NCI-H1092 treated with DMSO at 0.1 percent for 48 hours (cell line): ENCODE results near the gene XYLT1.

Source experiments
- DNase-seq: peaks from one replicate; lab custom pipeline; 2025; lab: John Stamatoyannopoulos, UW

The XYLT1 gene

DNA sequence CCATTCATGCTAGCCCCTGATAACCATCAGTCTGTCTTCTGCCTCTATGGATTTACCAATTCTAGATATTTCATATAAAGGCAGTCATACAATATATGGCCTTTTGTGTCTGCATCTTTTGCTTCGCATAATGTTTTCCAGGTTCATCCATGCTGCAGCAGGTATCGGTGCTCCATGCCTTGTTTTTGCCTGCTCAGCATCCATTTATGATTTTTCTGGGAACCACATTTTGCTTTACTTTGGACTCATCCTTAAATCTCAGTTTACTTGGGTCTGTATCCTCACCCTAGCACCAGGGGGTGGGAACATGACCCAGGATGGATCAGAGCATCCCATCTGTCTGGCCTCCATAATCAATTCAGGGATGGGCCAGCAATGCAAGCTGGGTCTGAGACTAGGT lies 325.7 kb downstream of the XYLT1 start:
- DNase-seq = no peak

DNA sequence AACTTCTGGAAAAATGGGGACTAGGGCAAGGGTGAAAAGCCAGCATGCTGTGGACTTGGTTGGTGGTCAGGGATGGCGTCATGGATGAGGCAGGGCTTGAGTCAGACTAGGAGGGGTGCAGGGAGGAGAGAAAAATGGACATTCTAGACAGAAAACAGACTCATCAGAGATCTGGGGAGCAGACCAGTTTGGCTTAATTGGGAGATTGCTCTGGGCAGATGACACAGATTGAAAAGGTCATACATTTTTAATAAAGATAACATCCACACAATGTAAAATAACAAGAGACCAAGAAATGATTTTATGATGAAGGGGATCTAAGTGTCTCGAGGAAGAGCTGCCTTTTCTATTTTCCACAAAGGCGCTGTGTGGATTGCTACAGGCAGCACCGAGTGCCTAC lies 326.3 kb downstream of the XYLT1 start:
- no peak for DNase-seq

DNA sequence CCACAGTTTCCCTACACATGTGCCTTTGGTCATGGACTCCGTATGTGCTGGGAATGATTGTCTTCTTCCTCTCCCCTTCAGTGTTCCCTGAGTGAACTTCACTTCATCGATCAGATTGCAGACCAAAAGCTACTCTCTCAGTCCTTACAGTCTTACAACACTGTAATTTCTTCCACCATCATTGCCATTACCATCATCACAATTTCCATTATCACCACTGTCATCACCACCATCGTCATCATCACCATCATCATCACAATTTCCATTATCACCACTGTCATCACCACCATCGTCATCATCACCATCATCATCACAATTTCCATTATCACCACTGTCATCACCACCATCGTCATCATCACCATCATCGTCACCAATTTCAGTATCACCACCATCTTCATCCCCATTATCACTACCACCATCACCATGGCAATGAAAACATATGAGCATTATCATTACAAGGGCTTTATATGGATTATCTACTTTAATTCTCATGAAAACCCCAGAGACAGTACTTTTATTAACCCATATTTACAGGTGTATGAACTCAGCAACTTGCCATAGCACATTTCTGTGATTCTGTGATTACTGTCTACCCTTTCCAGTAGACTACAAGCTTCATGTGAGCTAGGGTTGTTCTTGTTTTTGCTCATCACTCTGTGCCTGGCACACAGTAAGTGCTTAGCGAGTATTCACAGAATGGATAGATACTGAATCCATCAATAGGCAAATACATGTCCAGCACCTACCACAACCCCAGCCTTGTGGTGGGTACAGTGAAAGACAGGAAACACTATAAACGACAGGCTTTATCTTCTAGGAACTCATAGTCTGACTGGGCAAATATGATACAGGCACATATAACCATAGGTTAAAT lies 327.0 kb downstream of the XYLT1 start:
- DNase-seq = no peak

DNA sequence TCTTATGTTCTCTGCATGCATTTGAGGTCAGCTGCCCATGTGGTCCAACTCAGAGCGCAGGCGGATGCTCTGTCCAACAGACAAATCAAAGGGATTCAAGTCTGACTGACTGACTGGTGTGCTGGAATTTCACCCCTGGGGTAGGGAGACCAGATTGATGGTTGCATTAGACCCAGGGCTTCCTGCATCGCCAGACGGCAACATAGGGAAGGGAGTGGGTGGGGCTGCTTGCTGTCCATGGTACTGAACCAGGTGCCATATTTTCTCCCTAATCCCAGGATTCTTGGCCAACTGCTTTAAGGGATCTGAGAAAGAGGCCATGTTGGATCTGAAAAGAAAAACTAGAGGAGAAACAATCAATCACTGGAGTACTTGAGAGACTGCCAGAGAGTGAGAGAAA lies 332.0 kb downstream of the XYLT1 start:
- DNase-seq = no peak

DNA sequence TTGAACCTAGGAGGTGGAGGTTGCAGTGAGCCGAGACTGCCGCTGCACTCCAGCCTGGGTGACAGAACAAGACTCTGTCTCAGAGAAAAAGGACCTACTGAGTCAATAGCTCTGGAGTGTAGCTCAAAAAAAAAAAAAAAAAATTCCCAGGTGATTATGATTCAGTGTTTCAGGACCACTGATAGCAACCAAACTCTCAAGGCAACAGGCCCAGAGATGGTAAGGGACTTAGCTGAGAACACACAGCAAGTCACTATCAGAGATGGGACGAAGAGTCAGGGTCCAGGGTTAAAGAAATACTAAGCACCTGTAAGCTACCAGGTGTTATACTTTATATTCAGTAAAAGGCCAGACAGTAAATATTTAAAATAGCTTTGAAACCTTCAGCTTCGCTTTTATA lies 335.3 kb downstream of the XYLT1 start:
- DNase-seq = no peak

DNA sequence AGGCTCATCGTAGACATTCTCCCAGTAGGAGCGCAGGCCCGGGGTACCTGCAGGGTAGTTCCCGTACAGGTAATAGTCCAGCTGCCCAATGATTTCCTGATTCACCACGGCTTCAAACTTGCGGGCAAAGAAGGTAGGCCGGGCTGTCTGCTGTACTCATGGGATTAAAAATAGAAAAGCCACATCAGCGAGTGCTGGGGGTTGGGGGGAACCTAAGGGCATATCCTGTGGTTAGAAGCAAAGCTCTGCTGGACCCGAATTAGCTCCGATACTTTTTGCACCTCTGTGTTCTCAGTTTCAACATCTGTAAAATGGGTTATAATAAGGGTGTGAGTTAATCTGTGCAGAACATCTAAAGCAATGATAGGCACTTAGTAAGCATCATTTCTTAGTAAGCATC lies 336.2 kb downstream of the XYLT1 start:
- no peak for DNase-seq

DNA sequence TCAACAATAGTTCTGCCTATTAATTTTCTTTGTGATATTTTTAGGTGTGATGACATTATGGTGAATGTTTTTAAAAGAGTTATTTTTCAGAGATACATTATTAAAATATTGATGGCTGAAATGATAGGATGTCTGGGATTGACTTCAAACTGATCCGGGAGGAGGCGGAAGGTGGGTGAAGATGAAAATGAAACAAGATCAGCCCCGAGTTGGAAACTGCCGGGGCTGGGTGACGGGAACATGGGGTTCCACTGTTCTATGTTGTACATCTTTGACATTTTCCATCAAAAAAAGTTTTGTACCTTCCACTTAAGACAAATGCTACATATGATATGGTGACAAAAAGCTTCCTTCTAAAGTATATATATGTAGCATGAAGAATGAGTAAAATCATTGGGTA lies 336.9 kb downstream of the XYLT1 start:
- no peak for DNase-seq

DNA sequence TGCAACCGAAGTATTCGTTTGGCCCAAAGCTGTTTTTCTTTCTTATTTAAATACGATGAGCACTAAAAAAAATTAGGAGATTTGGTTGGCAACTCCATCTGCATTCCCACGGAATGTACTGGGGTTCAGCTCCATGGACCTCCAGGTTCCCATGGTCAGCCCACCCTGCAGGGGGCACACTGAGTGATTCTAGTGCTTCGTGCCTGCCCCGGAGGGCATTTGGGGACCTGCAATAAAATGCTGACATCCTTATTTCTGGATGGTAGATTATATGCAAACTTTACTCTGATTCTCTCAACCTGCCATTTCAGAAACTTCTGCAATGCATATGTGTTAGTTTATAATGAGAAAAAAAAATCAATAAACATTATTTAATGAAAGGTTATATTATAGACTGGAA lies 339.4 kb downstream of the XYLT1 start:
- no peak for DNase-seq

DNA sequence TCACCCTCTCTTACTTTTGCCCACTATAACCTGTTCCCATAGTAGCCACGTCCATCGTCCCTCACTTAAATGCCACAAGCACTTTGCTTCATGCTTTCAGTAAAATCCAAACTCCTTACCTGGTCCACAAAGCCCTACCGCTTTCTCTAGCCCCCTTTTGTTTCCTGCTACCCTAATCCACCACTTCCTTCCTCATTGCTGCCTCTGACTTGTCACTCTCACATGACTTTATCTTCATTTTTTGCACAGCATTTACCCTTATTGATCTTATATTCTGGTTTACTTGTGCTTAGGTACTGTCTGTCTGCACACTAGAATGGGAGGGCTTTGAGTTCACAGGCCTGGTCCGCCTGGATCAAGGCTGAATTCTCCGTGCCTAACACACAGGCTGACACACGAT lies 340.0 kb downstream of the XYLT1 start:
- DNase-seq = no peak

DNA sequence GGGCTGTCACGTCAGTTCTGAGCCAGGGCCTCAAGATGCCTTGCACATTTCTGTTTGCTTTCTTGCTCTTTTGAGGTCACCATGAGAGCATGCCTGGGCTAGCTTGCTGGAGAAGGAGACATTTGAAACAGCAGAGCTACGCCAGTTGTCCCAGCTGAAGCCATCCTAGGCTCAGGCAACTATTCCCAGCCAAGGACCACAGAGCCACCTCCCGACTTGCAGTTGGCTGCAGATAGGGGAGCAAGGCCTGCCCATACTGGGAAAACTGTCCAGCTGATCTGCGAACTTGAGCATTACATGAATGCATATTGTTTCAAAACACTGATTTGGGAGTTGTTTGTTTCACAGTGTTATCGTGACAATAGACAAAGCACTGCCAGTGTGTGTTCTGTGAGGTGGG lies 340.8 kb downstream of the XYLT1 start:
- no peak for DNase-seq

DNA sequence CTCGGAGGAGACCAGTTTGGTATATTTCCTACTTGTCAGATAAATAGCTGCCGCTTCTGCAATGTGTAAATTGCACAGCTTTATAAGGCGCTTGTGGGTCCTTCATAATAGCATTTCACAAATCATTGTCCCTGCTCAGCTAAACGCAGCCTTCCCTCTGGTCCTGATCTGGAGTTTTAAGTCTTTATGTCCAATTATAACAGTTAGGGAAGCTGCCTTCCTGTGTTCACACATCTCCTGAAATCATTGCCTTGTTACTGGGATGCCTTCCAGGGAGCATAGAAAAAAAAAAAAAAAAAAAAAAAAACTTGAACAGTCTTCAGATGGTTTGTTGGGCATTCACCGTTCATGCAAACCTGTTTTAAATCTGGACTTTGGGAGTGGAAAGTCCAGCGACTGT lies 342.0 kb downstream of the XYLT1 start:
- DNase-seq = no peak

DNA sequence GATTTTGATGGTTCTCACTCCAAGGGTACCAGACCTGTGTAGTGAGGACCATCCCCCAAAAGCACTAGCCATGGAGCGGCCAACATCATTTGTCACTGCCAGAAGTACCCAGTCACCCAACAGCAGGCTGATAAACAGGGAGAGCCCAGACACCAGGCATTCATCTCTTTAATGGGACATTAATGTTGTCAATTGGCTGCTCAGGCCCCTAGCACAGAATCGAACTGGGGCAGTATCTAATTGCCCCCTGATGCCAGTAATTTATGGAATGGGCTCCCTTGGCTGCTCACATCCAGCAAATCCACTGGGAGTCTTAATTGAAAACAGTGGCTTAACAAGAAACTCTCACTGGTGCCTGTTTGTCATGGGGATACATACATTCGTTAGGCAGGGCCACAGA lies 344.6 kb downstream of the XYLT1 start:
- DNase-seq = no peak

DNA sequence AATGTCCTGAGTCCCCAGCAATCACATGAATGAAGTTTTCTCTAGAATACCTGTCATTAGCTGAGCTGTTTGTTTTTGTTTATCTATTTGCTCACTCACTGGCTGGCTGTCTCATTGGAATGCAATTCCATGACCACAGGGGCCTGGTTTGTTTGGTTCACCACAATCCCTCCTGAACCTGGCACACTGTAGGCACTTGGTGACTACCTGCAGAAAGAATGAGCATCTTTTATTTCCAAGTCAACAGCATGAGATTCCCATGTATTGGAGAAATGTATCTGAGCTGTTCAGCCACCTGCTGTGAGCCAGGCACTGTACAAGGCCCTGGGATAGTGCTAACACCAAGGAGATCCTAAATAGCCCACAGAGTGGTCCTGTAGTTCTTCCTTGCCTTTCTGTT lies 345.1 kb downstream of the XYLT1 start:
- no peak for DNase-seq

DNA sequence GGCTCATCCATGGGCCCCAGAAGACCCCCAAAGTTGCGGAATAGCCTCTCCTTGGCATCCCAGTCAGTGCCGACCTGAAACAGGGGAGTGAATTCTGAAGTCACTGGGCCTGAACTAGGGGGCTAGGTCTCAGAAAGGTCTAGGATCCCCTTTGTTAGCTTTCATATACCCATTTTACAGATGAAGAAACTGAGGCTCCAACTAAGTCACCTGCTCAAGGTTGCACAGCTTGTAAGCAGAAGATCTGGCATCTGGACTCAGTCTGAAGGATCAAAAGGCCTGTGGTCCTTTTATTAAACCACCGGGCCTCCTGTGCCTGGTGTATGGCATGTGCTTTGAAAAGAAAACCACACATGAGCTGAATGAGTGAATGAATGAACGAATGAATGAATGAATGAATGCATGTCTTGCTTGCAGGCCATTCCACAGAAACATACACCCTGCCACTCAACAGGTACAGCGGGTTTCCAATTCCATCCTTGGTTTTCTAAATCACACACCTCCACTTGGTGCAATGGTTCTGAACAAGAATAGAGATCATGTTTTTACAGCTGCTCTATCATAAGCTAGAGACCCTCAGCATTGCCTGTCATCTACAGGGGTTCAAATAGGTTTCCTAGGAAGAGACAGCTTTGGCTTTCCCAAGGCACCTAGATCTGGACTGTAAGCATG lies 352.7 kb downstream of the XYLT1 start:
- no peak for DNase-seq

DNA sequence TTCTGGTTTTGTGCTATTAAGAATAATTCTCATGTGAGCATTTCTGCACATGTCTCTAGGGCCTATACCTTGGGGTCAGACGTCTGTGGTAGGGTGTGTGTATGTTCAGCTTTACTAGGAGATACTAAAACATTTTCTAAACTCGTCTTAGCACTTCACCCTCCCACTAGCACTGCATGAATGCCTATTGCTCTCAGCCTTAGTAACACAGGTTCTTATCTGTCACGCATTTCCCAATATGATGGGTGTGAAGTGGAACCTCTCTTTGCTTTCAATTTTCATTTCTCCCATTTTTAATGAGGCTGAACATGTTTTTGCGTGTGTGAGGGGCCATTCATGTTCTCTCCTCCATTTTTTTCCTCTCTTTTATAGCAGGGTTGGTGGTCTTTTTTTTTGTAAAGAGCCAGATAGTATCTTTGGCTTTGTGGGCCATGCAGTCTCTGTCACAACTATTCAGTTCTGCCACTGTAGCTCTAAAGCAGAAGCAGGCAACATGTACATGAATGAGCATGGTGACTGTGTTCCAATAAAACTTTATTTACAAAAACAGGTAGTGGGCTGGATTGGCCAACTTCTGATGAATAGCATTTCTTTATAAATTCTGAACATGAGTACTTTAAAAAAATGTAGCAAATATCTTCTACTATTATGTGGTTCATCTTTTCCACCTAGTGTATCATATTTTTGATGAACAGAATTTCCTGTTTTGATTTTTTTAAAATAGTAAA lies 354.0 kb downstream of the XYLT1 start:
- DNase-seq = no peak

DNA sequence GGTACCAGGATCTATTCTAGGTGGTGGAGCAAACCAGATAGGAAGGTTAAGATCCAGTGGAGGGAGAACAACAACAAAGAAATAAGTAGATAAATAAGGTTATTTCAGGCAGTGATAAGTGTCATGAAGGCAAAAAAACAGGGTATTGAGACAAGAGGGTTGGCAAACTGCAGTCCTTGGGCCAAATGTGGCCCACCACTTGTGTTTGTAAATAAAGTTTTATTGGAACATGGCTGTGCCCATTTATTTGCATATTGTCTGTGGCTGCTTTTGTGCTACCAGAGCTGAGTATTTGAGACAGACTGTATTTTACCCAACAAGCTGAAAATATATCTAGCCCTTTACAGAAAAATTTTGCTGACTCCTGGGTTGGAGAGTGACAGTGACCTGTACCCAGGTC lies 361.3 kb downstream of the XYLT1 start:
- DNase-seq = no peak

DNA sequence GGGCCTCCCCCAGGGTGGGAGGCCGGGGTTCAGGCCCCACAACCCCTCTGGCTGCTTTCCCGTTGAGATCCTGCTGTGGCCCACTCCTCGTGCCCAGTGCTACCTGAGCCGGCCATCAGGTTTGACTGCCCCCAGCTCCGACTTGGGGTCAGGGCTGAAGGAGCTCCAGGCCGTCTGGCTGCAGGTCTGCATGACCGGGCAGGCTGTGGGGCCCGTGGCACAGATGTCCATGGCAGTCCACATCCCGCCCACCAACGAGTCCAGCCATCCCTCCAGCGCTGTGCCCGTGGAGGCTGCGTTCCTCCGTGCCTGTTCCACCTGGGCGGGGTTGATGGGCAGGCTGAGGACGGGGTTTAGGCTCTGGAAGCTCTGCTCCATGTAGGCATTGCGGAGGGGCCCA lies 362.2 kb downstream of the XYLT1 start:
- no peak for DNase-seq

DNA sequence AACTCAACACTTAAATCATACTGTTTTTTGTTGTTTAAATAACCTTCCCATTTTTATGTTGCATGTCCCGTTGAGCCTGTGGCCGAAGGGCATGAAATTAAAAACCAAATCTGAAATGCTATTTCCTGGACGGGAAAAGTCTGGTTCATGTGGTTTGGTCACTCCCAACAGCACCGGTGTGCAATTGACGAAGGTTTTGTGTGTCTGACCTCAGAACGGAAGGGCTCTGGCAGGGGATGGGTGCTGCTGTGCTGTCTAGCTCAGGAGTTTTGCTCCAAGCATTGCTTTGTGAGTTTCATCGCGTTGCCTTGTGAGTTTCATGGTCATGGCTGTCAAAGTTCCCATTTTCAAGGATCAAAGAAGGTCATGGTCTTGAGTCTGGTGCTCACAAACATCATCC lies 363.3 kb downstream of the XYLT1 start:
- DNase-seq = no peak

DNA sequence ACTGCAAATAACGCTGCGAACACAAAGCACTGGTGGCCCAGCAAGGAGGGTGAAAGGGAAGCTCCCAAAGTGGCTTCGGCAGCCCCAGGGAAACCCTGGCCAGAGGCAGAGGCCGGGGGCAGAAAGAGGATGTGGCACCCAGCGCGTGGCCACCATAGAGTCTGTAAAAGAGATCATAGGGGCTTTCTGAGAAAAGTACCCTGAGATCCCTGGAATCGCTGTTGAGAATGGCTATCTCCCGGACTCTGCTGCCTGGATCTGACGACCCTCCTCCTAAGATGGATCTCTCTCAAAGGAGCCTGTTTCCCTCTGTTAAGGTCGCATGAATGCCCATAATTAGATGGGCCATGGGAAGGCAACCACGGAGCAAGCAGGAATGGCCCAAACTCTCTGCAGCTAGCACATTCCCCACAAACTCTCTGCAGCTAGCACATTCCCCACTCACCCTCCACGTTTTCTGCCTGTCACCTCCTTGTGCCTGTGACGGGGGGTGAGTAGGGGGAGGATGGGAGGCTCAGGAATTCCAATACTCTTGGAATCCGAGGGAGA lies 364.4 kb downstream of the XYLT1 start:
- DNase-seq = no peak

DNA sequence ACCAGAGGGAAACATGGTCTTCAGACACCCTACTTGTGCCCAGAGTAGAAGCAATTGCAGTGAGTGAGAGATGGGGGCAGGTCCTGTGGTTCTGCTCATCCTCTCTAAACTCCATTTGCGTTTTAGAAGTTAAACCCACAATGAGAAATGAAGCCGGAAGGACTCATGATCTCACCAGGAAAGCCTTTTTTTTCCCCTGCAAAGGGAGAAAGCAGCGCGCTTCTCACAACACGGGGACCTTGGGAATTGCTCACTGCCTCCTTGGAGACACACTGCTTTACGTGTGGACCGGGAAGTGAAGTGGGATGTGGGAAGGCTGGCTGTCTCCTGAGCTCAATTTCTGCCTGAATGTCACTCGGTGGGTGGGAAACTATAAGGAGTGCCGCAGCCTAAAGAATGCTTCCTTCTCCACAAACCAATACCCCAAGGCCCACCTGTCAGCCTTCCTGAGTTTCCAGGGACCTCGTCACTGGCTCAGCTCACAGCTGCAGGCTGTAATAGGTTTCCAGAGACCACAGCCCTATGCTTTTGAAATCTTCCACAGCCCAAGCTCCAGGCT lies 365.4 kb downstream of the XYLT1 start:
- DNase-seq = no peak

DNA sequence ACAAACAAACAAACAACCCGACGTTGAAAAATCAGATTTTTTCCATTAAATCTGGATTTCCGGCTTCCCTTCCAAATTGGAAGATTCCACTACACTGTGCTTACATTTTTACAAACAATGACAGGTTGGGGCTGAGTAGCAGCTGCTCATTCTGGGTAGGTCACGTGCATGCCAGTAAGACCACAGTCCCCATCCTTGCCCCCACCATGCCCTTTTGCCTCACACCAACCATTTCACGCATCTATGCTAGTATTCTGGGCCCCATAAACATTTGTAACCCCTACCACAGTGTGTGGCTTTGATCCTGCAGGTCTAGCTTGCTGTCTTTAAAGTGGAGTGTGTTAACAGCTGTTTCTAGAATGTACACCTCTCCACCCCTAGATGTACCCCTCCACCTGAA lies 366.1 kb downstream of the XYLT1 start:
- DNase-seq = no peak

DNA sequence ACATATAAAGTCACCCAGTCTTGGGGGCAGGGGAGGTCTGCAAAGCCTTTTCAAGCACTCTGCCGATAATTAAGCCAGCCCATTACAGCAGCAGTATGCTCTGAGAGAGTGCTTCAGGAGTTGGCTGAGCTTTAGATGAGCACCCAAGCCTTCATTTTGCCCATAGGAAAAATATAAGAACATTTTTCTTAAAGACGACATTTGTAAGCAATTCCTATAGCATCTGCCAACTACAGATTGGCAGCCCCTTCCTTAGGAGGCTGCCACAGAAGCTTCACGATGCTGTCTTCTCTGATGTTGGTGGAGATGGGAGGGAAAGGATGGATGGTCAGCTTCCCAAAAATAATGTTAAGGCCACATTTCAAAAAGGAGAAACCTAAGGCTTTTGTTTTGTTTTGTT lies 367.5 kb downstream of the XYLT1 start:
- no peak for DNase-seq

DNA sequence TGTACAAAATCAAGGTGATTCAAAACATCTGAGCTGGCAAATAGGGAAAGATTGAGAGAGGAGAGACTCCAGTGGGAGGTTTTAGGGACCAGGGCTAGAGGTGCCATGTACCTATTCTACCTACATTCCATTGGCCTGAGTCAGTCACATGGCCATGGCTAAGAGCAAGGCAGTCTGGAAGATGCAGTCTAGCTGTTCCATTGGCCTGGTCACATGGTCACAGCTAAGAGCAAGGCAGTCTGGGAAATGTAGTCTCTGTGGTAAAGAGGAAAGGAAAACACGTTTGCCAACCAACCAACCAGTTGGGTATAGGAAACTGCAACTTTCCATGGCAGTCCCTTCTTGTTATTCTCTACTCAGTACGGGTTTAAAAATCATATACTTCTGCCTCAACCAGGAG lies 369.1 kb downstream of the XYLT1 start:
- no peak for DNase-seq
